Lung (tissue), 12 donors: Measurements from ENCODE around the gene TDRKH. TPM values are rescaled to one million over a fixed set of nuclear protein-coding genes. Genes with fewer than 3 reads are reported as not detected.
"Not testable (repeated sequence)": the region's sequence is repeated elsewhere in the genome, so short reads cannot be mapped to it uniquely, and the experiment has no call there.

ENCODE experiments used
- ATAC-seq: fragments of 200-7000 bp; cut with Tn5 transposase; one replicate; pipeline ENCODE4 v1.9.1; 2020; ENCODE audit warnings: moderate number of reproducible peaks; ENCODE audit not compliant: insufficient read depth, low FRiP score
- DNase-seq, 3 donors: peaks; one replicate each; pipeline ENCODE4 v3.0.0-alpha.2; 2013 to 2017
- H3K27ac ChIP-seq, 2 donors: one replicate each; pipeline ENCODE4 v1.5.1; 2013; ENCODE audit warnings: mild to moderate bottlenecking in 2 of 2, moderate library complexity in 2 of 2, control low read depth in 1 of 2, inconsistent platforms in 1 of 2, low read depth in 1 of 2, low read length in 1 of 2
- H3K27me3 ChIP-seq, 3 donors: one replicate each; pipeline ENCODE4 v1.5.1; 2013; ENCODE audit warnings: low read length in 2 of 3; ENCODE audit not compliant: control insufficient read depth in 3 of 3, insufficient read depth in 3 of 3
- H3K36me3 ChIP-seq, 4 donors: one replicate each; pipeline ENCODE4 v1.5.1; 2013; ENCODE audit warnings: low read length in 4 of 4, mild to moderate bottlenecking in 1 of 4, moderate library complexity in 1 of 4; ENCODE audit not compliant: control insufficient read depth in 4 of 4, insufficient read depth in 4 of 4
- H3K4me1 ChIP-seq, 5 donors: one replicate each; pipeline ENCODE4 v1.5.1; 2013; ENCODE audit warnings: low read length in 5 of 5, mild to moderate bottlenecking in 2 of 5, moderate library complexity in 1 of 5; ENCODE audit not compliant: control insufficient read depth in 5 of 5, insufficient read depth in 5 of 5
- H3K4me3 ChIP-seq: one replicate; pipeline ENCODE4 v1.5.1; 2013; ENCODE audit warnings: mild to moderate bottlenecking, control low read depth, moderate library complexity
- H3K9ac ChIP-seq, 2 donors: one replicate each; pipeline ENCODE4 v1.5.1; 2013; ENCODE audit warnings: low read length in 2 of 2, control low read depth in 1 of 2; ENCODE audit not compliant: insufficient read depth in 1 of 2
- H3K9me3 ChIP-seq, 4 donors: one replicate each; pipeline ENCODE4 v1.5.1; 2013; ENCODE audit warnings: low read length in 3 of 4, mild to moderate bottlenecking in 1 of 4, moderate library complexity in 1 of 4; ENCODE audit not compliant: control insufficient read depth in 4 of 4, insufficient read depth in 3 of 4
- WGBS, 2 donors: extraction: QIAGEN DNeasy Blood & Tissue Kit; methylation state at CpG; one replicate each; pipeline ENCODE4 v1.1.7; 2013; 5-methylcytosine and 5-hydroxymethylcytosine counted together
- polyA plus RNA-seq, 2 donors: library from polyadenylated mRNA; stranded (reverse); fragments of 200-250 nt; gene quantifications; one replicate each; pipeline ENCODE4 v1.2.1, GENCODE V29; 2013
- total RNA-seq, 2 donors: library from RNA; depleted of rRNA in 1 of 2; stranded (reverse); fragments of >200 nt in 1 of 2; gene quantifications; one replicate each; pipeline ENCODE4 v1.2.1, GENCODE V29; 2014 to 2021
- TF ChIP-seq, protein P1 (sequence below): IDR thresholded peaks from 2 replicates; pipeline ENCODE4 v1.5.1; 2012; ENCODE audit warnings: mild to moderate bottlenecking; ENCODE audit errors: control extremely low read depth, extremely low read depth
- donor health status: control.
- donor health status: control.
- donor health status: Bipolar disorder and iron deficiency.
- donor health status: healthy.
- donor health status: DM: yes; HTN: yes; CAD: no.

TDRKH gene
- total and polyA plus RNA-seq, 4 donors, result 5.6 to 18.1 (median 8.8) TPM

DNA sequence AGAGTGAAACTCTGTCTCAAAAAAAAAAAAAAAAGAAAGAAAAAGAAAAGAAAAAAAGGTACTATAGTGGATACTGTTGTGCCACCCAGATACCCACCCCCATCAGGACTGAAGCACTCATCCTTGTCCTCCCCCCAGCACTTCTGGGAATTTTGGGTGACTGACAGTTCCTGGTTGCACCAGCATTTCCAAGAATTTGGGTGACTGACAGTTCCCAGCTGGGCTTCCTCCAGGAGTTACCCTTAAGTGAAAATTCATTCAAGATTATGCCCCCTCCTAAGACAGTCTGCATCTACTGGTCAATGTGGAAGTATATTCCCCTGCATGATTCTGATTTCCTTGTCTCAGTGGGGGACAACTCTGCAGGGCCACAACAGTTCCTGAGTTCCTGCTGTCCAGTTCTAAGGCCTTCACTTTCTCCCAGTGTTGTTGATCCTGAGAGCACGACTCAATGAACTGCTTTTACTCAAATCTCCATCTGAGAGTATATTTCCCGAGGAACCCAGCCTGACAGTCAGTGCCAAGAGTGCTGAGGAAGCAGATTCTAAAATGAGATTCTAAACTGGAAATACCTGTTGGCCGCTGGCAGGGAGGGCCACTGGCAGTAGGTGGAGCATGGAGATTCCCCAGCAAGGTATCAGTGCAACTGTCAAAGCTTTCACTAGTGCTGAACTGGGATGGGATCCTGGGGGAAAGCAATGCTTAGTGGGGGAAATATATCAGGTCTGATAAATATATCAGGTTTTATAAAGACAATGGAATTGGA lies 50.5 kb downstream of the TDRKH start:
- peak in 1 of 3 donors; percentile 37 for DNase-seq
- no peaks in the 10 kb centered on the region for H3K4me1 ChIP-seq
- H3K9ac ChIP-seq, result no peak overlapping the region
- TF ChIP-seq, protein P1, sequence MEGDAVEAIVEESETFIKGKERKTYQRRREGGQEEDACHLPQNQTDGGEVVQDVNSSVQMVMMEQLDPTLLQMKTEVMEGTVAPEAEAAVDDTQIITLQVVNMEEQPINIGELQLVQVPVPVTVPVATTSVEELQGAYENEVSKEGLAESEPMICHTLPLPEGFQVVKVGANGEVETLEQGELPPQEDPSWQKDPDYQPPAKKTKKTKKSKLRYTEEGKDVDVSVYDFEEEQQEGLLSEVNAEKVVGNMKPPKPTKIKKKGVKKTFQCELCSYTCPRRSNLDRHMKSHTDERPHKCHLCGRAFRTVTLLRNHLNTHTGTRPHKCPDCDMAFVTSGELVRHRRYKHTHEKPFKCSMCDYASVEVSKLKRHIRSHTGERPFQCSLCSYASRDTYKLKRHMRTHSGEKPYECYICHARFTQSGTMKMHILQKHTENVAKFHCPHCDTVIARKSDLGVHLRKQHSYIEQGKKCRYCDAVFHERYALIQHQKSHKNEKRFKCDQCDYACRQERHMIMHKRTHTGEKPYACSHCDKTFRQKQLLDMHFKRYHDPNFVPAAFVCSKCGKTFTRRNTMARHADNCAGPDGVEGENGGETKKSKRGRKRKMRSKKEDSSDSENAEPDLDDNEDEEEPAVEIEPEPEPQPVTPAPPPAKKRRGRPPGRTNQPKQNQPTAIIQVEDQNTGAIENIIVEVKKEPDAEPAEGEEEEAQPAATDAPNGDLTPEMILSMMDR, result no peak
- no peak overlapping the region for H3K4me3 ChIP-seq
- H3K27me3 ChIP-seq, result peaks cover 0 to 1% (median 0%) of the 10 kb centered on the region in 3 donors
- H3K36me3 ChIP-seq, result no peaks in the 10 kb centered on the region
- 43 to 81% methylated on average over 3 of the region's 3 CpGs for WGBS, 2 donors
- ATAC-seq, result no peak
- H3K27ac ChIP-seq, result no peak overlapping the region
- H3K9me3 ChIP-seq, result peaks cover 0 to 4% (median 1%) of the 10 kb centered on the region in 4 donors

GRCh38 chr1:151737479-151737878 lies 52.8 kb downstream of the TDRKH start:
- no peaks in the 10 kb centered on the region for H3K36me3 ChIP-seq
- no peak overlapping the region for H3K9ac ChIP-seq
- no peak overlapping the region for H3K4me3 ChIP-seq
- H3K27ac ChIP-seq, result no peak overlapping the region
- no peaks in the 10 kb centered on the region for H3K4me1 ChIP-seq
- TF ChIP-seq, protein P1, result no peak
- DNase-seq (no peak), ATAC-seq (no peak)
- H3K27me3 ChIP-seq, result no peaks in the 10 kb centered on the region
- H3K9me3 ChIP-seq, result peaks cover 0 to 4% (median 1%) of the 10 kb centered on the region in 4 donors

DNA sequence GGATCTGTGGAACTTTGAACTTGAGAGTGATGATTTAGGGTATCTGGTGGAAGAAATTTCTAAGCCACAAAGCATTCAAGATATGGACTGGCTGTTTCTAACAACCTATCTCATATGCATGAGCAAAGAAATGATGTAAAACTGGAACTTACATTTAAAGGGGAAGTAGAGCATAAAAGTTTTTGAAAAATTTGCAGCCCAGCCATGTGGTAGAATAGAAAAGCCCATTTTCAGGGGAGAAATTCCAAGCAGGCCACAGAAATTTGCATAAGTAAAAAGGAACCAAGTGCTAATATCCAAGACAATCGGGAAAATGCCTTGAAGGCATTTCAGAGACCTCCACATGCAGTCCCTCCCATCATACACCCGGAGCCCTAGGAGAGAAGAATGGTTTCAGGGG lies 53.3 kb downstream of the TDRKH start:
- Histone ChIP-seq H3K4me3 (no peak overlapping the region), H3K27me3 (no peaks in the 10 kb centered on the region), H3K9ac (no peak overlapping the region), H3K4me1 (no peaks in the 10 kb centered on the region), H3K9me3 (peaks cover 0 to 4% (median 1%) of the 10 kb centered on the region in 4 donors), H3K36me3 (no peaks in the 10 kb centered on the region), H3K27ac (no peak overlapping the region)
- ATAC-seq, result no peak
- DNase-seq, result no peak
- TF ChIP-seq, protein P1, result no peak
- 75 to 93% methylated on average over 2 of the region's 2 CpGs for WGBS, 2 donors

DNA sequence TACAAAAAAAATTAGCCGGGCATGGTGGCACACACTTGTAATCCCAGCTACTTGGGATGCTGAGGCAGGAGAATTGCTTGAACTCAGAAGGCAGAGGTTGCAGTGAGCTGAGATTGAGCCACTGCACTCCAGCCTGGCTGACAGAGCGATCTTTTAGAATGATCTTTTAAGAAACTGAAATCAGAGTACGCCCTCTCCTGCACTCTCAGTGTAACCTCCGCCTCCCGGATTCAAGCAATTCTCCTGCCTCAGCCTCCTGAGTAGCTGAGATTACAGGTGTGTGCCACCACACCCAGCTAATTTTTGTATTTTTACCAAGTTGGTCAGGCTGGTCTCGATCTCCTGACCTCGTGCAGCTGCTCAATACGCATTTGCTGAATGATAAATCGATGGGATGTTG lies 56.3 kb downstream of the TDRKH start:
- not testable (repeated sequence) for DNase-seq, H3K27me3 ChIP-seq, H3K9ac ChIP-seq, H3K4me1 ChIP-seq, H3K27ac ChIP-seq, H3K36me3 ChIP-seq, ATAC-seq, H3K9me3 ChIP-seq, H3K4me3 ChIP-seq
- WGBS, 2 donors, result 94 to 96% methylated on average over 9 of the region's 9 CpGs
